SK-N-SH treated with all-trans-retinoic acid at 6 μM for 48 hours (cell line): ENCODE measurements around the gene PTPRD.

Source experiments
- ATAC-seq: fragments of 200-7000 bp; cut with Tn5 transposase; 3 replicates; pipeline ENCODE4 v1.9.1; 2020; ENCODE audit warnings: mild to moderate bottlenecking, moderate library complexity
- ARNTL ChIP-seq: fragments of 450-650 bp; formaldehyde crosslinking; IDR thresholded peaks from 2 replicates; pipeline ENCODE4 v1.5.0; 2020; ENCODE audit warnings: low read depth, mild to moderate bottlenecking, moderate library complexity, borderline replicate concordance
- BACH2 ChIP-seq: fragments of 250-450 bp; sonication (Bioruptor Pico); IDR thresholded peaks from 2 replicates; pipeline ENCODE4 v1.9.0; 2021; ENCODE audit warnings: mild to moderate bottlenecking, borderline replicate concordance
- CSDC2 ChIP-seq: fragments of 250-450 bp; sonication (Bioruptor Pico); IDR thresholded peaks from 2 replicates; pipeline ENCODE4 v1.5.0; 2020; ENCODE audit warnings: mild to moderate bottlenecking, moderate library complexity
- ESRRG ChIP-seq: fragments of 250-450 bp; sonication (Bioruptor Pico); IDR thresholded peaks from 2 replicates; pipeline ENCODE4 v1.6.1; 2021; ENCODE audit warnings: mild to moderate bottlenecking
- GLIS3 ChIP-seq: fragments of 250-450 bp; sonication (Bioruptor Pico); IDR thresholded peaks from 2 replicates; pipeline ENCODE4 v1.5.0; 2020; ENCODE audit warnings: mild to moderate bottlenecking, moderate library complexity
- OSR1 ChIP-seq: fragments of 250-450 bp; sonication (Bioruptor Pico); IDR thresholded peaks from 2 replicates; pipeline ENCODE4 v1.8.0; 2022; ENCODE audit warnings: moderate library complexity, mild to moderate bottlenecking, inconsistent platforms
- PPARA ChIP-seq: fragments of 250-450 bp; sonication (Bioruptor Pico); IDR thresholded peaks from 2 replicates; pipeline ENCODE4 v1.5.0; 2020; ENCODE audit warnings: mild to moderate bottlenecking, borderline replicate concordance
- RARB ChIP-seq: fragments of 250-450 bp; sonication (Bioruptor Pico); IDR thresholded peaks from 2 replicates; pipeline ENCODE4 v1.8.0; 2021; ENCODE audit warnings: mild to moderate bottlenecking, moderate library complexity
- SNAI2 ChIP-seq: fragments of 250-450 bp; sonication (Bioruptor Pico); IDR thresholded peaks from 2 replicates; pipeline ENCODE4 v1.5.0; 2020; ENCODE audit warnings: mild to moderate bottlenecking, moderate library complexity
- TCF4 ChIP-seq: fragments of 250-450 bp; sonication (Bioruptor Pico); IDR thresholded peaks from 2 replicates; pipeline ENCODE4 v1.8.0; 2021; ENCODE audit warnings: mild to moderate bottlenecking, moderate library complexity, borderline replicate concordance
- ZFP3 ChIP-seq: fragments of 250-450 bp; sonication (Bioruptor Pico); IDR thresholded peaks from 2 replicates; pipeline ENCODE4 v1.5.0; 2020; ENCODE audit warnings: mild to moderate bottlenecking, moderate library complexity
- ZFP30 ChIP-seq: fragments of 450-650 bp; formaldehyde crosslinking; IDR thresholded peaks from 2 replicates; pipeline ENCODE4 v1.5.0; 2022; ENCODE audit warnings: mild to moderate bottlenecking, moderate library complexity
- ZNF565 ChIP-seq: fragments of 450-650 bp; formaldehyde crosslinking; conservative IDR thresholded peaks from 2 replicates; pipeline ENCODE4 v1.5.0; 2020; ENCODE audit warnings: low read depth, mild to moderate bottlenecking, moderate library complexity
- ZNF70 ChIP-seq: fragments of 450-650 bp; formaldehyde crosslinking; IDR thresholded peaks from 2 replicates; pipeline ENCODE4 v1.5.0; 2020; ENCODE audit warnings: mild to moderate bottlenecking, moderate library complexity
- ZNF8 ChIP-seq: fragments of 450-650 bp; formaldehyde crosslinking; IDR thresholded peaks from 2 replicates; pipeline ENCODE4 v1.5.0; 2020; ENCODE audit warnings: mild to moderate bottlenecking, moderate library complexity
- TF ChIP-seq, protein P1 (sequence below): fragments of 250-450 bp; sonication (Bioruptor Pico); IDR thresholded peaks from 2 replicates; pipeline ENCODE4 v1.5.0; 2020; ENCODE audit warnings: mild to moderate bottlenecking, moderate library complexity
- TF ChIP-seq, protein P2 (sequence below): fragments of 250-450 bp; sonication (Bioruptor Pico); IDR thresholded peaks from 2 replicates; pipeline ENCODE4 v1.8.0; 2020; ENCODE audit warnings: mild to moderate bottlenecking, moderate library complexity, borderline replicate concordance
- TF ChIP-seq, protein P3 (sequence below): fragments of 250-450 bp; sonication (Bioruptor Pico); IDR thresholded peaks from 2 replicates; pipeline ENCODE4 v1.5.1; 2021; ENCODE audit warnings: mild to moderate bottlenecking, moderate library complexity
- TF ChIP-seq, protein P4 (sequence below): fragments of 250-450 bp; sonication (Bioruptor Pico); IDR thresholded peaks from 2 replicates; pipeline ENCODE4 v1.5.1; 2020; ENCODE audit warnings: low read depth, mild to moderate bottlenecking, moderate library complexity
- TF ChIP-seq, protein P5 (sequence below): fragments of 250-450 bp; sonication (Bioruptor Pico); IDR thresholded peaks from 2 replicates; pipeline ENCODE4 v1.8.0; 2021; ENCODE audit warnings: low read depth, mild to moderate bottlenecking, moderate library complexity, borderline replicate concordance

Gene PTPRD

DNA sequence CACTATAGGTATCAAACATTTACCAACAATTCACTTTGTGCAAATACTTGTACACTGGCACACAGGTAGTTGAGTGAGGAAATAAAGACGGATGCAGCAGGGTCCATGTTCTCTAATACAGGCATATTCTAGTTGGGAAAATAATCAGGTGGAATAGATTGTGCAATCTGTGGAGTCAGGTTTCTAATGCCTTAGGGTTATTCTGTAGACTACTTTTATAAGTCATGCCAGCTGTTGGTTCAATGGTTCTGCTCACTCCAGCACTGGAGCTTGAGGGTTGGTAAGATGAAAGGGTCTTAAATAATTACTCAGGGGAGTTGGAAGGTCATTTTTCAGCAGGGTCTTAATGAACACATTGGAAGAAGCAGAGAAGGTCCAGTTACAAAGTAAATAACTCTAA is 2123.0 kb downstream of the PTPRD start:
- TF ChIP-seq, protein P1, sequence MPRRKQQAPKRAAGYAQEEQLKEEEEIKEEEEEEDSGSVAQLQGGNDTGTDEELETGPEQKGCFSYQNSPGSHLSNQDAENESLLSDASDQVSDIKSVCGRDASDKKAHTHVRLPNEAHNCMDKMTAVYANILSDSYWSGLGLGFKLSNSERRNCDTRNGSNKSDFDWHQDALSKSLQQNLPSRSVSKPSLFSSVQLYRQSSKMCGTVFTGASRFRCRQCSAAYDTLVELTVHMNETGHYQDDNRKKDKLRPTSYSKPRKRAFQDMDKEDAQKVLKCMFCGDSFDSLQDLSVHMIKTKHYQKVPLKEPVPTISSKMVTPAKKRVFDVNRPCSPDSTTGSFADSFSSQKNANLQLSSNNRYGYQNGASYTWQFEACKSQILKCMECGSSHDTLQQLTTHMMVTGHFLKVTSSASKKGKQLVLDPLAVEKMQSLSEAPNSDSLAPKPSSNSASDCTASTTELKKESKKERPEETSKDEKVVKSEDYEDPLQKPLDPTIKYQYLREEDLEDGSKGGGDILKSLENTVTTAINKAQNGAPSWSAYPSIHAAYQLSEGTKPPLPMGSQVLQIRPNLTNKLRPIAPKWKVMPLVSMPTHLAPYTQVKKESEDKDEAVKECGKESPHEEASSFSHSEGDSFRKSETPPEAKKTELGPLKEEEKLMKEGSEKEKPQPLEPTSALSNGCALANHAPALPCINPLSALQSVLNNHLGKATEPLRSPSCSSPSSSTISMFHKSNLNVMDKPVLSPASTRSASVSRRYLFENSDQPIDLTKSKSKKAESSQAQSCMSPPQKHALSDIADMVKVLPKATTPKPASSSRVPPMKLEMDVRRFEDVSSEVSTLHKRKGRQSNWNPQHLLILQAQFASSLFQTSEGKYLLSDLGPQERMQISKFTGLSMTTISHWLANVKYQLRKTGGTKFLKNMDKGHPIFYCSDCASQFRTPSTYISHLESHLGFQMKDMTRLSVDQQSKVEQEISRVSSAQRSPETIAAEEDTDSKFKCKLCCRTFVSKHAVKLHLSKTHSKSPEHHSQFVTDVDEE (CRISPR knock-in tag): no peak
- TF ChIP-seq ZFP30 (CRISPR knock-in tag): no peak
- no peak for TF ChIP-seq BACH2
- TF ChIP-seq, protein P2, sequence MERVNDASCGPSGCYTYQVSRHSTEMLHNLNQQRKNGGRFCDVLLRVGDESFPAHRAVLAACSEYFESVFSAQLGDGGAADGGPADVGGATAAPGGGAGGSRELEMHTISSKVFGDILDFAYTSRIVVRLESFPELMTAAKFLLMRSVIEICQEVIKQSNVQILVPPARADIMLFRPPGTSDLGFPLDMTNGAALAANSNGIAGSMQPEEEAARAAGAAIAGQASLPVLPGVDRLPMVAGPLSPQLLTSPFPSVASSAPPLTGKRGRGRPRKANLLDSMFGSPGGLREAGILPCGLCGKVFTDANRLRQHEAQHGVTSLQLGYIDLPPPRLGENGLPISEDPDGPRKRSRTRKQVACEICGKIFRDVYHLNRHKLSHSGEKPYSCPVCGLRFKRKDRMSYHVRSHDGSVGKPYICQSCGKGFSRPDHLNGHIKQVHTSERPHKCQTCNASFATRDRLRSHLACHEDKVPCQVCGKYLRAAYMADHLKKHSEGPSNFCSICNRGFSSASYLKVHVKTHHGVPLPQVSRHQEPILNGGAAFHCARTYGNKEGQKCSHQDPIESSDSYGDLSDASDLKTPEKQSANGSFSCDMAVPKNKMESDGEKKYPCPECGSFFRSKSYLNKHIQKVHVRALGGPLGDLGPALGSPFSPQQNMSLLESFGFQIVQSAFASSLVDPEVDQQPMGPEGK (CRISPR knock-in tag): no peak
- TF ChIP-seq ARNTL: no peak
- TF ChIP-seq ZFP3 (CRISPR knock-in tag): no peak
- no peak for TF ChIP-seq CSDC2
- no peak for TF ChIP-seq ESRRG (CRISPR knock-in tag)
- no peak for TF ChIP-seq ZNF8 (CRISPR knock-in tag)
- TF ChIP-seq RARB (CRISPR knock-in tag): no peak
- TF ChIP-seq, protein P3, sequence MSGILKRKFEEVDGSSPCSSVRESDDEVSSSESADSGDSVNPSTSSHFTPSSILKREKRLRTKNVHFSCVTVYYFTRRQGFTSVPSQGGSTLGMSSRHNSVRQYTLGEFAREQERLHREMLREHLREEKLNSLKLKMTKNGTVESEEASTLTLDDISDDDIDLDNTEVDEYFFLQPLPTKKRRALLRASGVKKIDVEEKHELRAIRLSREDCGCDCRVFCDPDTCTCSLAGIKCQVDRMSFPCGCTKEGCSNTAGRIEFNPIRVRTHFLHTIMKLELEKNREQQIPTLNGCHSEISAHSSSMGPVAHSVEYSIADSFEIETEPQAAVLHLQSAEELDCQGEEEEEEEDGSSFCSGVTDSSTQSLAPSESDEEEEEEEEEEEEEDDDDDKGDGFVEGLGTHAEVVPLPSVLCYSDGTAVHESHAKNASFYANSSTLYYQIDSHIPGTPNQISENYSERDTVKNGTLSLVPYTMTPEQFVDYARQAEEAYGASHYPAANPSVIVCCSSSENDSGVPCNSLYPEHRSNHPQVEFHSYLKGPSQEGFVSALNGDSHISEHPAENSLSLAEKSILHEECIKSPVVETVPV (CRISPR knock-in tag): no peak
- no peak for ATAC-seq

DNA sequence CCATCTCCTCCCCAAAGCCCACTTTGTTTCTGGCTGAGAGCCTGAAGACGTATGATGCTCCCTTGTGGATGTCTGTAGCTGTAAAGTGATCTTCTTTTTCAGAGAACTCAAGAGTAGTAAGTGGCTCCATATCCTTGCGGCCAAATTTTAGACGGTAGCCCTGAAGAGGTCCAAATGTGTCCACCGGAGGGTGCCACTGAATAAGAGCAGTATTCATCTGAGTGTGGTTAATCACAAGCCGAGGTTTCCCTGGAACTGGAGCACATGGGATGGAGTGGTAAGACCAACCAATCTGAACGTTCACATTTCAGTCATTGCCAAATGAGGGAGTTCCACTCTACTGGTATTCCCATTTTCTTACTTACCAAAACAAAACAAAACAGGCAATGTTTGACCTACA is 2126.7 kb downstream of the PTPRD start:
- no peak for ATAC-seq
- TF ChIP-seq PPARA (CRISPR knock-in tag) (no peak), ARNTL (no peak), ZNF565 (CRISPR knock-in tag) (no peak), CSDC2 (no peak), SNAI2 (CRISPR knock-in tag) (no peak), ZNF8 (CRISPR knock-in tag) (no peak), OSR1 (no peak), GLIS3 (CRISPR knock-in tag) (no peak), ESRRG (CRISPR knock-in tag) (no peak), TCF4 (no peak), ZFP30 (CRISPR knock-in tag) (no peak), RARB (CRISPR knock-in tag) (no peak), ZNF70 (CRISPR knock-in tag) (no peak)
- TF ChIP-seq, protein P4, sequence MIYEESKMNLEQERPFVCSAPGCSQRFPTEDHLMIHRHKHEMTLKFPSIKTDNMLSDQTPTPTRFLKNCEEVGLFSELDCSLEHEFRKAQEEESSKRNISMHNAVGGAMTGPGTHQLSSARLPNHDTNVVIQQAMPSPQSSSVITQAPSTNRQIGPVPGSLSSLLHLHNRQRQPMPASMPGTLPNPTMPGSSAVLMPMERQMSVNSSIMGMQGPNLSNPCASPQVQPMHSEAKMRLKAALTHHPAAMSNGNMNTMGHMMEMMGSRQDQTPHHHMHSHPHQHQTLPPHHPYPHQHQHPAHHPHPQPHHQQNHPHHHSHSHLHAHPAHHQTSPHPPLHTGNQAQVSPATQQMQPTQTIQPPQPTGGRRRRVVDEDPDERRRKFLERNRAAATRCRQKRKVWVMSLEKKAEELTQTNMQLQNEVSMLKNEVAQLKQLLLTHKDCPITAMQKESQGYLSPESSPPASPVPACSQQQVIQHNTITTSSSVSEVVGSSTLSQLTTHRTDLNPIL (CRISPR knock-in tag): no peak
- TF ChIP-seq, protein P5, sequence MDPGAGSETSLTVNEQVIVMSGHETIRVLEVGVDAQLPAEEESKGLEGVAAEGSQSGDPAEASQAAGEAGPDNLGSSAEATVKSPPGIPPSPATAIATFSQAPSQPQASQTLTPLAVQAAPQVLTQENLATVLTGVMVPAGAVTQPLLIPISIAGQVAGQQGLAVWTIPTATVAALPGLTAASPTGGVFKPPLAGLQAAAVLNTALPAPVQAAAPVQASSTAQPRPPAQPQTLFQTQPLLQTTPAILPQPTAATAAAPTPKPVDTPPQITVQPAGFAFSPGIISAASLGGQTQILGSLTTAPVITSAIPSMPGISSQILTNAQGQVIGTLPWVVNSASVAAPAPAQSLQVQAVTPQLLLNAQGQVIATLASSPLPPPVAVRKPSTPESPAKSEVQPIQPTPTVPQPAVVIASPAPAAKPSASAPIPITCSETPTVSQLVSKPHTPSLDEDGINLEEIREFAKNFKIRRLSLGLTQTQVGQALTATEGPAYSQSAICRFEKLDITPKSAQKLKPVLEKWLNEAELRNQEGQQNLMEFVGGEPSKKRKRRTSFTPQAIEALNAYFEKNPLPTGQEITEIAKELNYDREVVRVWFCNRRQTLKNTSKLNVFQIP (CRISPR knock-in tag): no peak
- TF ChIP-seq, protein P3 (CRISPR knock-in tag): no peak
- TF ChIP-seq, protein P1 (CRISPR knock-in tag): no peak
